Measurements from ENCODE around the gene CSNK1G1.

DNA sequence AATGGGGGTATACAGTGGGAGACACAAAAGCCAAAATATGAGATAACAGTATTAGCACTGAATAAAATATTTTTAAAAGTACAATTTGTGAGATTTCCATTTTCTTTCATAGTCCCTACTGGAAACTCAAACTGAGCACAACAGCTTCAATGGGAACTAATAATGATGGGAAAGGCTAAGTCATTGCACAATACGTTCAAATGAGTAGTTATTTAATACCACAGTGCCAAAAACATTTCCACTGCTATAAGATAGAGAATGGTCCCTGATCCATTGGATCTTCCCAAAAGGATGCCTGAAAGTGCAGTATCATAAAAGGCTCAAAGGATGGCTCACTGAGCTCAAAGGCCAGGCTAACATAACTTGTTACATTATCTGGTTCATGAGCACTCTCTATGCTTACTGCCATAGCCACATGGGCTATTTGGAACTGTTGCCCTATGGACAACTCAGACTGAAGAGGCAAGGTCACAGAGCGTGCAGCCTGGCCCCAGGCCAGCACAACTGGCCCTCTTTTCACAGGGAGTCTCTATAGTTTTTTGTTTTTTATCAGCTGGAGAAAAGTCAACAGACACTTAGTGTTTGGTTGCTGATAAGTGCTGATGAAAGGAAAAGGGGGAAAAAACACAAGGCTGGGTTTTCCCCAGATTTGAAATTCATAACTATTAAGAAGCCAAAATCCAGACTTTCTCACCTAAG is 139.1 kb downstream of the CSNK1G1 start:
- TF ChIP-seq, protein P1, sequence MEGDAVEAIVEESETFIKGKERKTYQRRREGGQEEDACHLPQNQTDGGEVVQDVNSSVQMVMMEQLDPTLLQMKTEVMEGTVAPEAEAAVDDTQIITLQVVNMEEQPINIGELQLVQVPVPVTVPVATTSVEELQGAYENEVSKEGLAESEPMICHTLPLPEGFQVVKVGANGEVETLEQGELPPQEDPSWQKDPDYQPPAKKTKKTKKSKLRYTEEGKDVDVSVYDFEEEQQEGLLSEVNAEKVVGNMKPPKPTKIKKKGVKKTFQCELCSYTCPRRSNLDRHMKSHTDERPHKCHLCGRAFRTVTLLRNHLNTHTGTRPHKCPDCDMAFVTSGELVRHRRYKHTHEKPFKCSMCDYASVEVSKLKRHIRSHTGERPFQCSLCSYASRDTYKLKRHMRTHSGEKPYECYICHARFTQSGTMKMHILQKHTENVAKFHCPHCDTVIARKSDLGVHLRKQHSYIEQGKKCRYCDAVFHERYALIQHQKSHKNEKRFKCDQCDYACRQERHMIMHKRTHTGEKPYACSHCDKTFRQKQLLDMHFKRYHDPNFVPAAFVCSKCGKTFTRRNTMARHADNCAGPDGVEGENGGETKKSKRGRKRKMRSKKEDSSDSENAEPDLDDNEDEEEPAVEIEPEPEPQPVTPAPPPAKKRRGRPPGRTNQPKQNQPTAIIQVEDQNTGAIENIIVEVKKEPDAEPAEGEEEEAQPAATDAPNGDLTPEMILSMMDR (conservative IDR thresholded peaks at IDR 0.05 in 1 of 2, IDR thresholded peaks at IDR 0.05 in 1 of 2; ENCODE audit: low read depth in 1 of 2, low read length in 2 of 2) = no peak
- no peak for TF ChIP-seq EZH2 (IDR thresholded peaks at IDR 0.05; ENCODE audit: low read length, missing control alignments)
